Measurements from ENCODE around the gene KCTD17.

The KCTD17 gene

GRCh38 chr22:37019309-37020191, 32.0 kb upstream of the KCTD17 start, which contains the start of the genes MPST and TST:
Gene MPST (plus strand): TSS chr22:37019742. CDS start chr22:37019837, 95 bp downstream.
Gene TST (minus strand): TSS chr22:37019447. CDS start chr22:37018732, 715 bp downstream.
- H3K27ac ChIP-seq = peak within 1 kb of the TSS; percentile 71
- DNase-seq (ENCODE audit: low read depth, low spot score) = no peak

DNA sequence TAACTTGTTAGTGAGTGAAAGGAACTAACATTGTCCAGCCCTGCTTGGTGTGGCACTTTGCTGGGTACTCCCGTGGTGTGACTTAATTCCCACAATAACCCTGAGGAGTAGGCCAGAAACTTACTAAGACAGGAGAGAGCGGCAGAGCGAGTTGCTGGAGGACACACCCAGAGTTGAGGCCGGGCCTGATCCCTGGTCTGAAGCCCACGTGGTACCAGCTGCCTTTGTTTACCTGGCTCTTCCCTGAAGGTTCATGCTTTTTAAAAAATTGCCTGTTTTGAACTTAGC, 31.4 kb upstream of the KCTD17 start:
- no peak for DNase-seq (ENCODE audit: low read depth, low spot score)
- H3K27ac ChIP-seq = peak overlapping the region; percentile 71

GRCh38 chr22:37021041-37021440, 30.5 kb upstream of the KCTD17 start:
- no peak overlapping the region for H3K27ac ChIP-seq
- no peak for DNase-seq (ENCODE audit: low read depth, low spot score)

DNA sequence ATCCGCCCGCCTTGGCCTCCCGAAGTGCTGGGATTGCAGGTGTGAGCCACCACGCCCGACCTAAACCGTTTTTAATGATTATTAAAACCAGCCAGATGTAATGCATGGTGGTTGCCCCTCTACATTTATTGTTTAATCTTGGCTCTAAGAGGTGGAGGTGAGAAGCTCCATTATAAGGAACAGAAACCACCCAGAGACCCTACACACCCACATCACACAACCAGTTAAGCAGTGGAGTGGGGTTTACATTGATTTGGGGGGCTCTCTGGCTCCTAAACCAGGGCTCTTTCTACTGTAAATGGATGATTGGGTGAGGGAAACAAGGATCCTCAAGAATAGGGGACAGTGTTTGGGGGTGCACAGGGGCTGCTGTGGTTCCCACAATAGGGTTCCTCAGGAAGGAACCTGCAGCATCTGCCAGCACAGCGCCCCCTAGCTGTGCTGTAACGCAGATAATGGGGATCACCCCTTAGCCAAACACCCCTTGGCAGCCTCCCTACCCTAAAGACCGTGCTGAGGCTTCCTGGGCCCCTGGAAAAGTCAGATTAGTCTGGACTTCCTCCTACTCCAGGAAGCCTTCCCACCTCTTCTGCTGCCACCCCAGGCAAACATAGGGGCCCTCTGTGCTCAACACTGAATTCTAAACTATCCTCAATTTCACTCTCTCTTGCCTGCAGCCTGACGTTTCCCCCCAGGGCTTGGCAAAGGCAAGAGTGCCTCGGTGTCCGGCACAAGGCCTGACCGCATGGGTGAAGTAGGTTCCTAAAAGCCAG, 29.6 kb upstream of the KCTD17 start:
- no peak overlapping the region for H3K27ac ChIP-seq
- no peak for DNase-seq (ENCODE audit: low read depth, low spot score)

DNA sequence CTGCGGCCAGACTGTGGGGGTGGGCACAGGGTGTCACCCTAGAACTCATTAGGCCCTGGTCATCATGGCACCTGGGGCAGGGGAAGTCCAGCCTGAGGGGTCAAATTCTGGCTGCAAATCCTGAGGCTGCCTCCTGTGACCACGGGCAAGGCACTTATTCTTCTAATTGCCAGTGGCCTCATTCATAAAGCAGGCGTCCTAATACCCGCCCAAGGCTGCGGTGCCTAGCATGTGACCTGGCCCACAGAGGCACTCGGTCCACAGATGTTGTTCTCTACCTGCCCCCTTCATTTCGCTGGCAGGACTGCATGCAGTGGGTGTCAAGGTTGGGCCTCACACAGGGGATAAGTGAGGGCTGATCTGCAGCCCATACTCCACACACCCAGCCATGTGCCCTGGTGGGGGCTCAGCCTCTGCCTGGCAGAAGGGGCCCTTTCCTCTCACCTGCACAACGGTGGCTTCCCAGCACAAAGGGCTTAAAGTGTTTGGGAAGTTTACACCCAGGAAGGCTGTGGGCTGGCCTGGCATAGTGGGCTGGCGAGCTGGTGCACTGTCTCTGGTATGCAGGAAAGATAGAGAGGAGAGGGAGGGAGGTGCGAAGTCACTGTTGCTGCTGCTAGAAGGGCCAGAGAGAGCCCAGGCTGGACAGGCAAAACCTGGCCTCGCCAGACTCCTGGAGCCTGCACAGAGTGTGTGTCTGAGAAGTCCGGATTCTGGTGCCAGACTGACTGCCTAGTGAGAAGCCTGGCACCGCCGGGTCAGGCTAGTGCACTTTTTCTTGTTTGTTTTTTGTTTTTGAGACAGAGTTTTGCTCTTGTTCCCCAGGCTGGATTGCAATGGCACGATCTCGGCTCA, 28.8 kb upstream of the KCTD17 start:
- no peak for DNase-seq (ENCODE audit: low read depth, low spot score)
- no peak overlapping the region for H3K27ac ChIP-seq

GRCh38 chr22:37023743-37024338, 27.7 kb upstream of the KCTD17 start:
- DNase-seq (ENCODE audit: low read depth, low spot score) = no peak
- H3K27ac ChIP-seq = no peak overlapping the region

- DNase-seq (ENCODE audit: low read depth, low spot score) = no peak
- no peak overlapping the region for H3K27ac ChIP-seq
Measured at GRCh38 chr22:37024339-37025157, 27.0 kb upstream of the KCTD17 start.

DNA sequence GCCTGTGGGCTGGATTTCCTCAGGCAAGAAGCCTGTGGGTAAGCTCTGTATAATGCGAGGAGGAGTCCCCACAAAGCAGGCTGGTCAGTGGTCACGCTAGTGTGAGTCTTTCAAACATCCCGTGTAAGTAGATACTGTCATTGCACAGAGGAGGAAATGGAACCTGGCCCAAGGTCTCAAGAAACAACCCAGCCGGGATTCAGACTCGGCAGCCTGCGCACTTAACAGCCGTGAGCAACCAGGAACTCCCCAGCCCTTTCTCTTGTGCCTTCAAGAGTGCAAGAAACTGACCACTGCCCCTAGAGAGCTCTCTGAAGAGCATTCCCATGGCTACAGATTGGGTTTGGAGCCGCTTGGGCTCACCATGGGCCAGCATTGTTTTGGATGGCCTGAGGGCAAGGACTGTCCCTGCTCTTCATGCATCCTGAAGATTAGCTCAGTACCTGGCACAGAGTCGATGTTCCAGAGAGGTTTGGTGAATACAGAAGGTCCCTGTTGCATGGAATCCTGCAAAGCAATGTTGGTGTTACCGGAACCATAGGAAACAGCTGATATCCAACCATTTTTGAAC, 26.0 kb upstream of the KCTD17 start:
- H3K27ac ChIP-seq = no peak overlapping the region
- DNase-seq (ENCODE audit: low read depth, low spot score) = no peak

GRCh38 chr22:37026325-37026724, 25.2 kb upstream of the KCTD17 start:
- no peak overlapping the region for H3K27ac ChIP-seq
- DNase-seq (ENCODE audit: low read depth, low spot score) = no peak

- no peak overlapping the region for H3K27ac ChIP-seq
- DNase-seq (ENCODE audit: low read depth, low spot score) = no peak
Measured at GRCh38 chr22:37027556-37027955, 24.0 kb upstream of the KCTD17 start.

DNA sequence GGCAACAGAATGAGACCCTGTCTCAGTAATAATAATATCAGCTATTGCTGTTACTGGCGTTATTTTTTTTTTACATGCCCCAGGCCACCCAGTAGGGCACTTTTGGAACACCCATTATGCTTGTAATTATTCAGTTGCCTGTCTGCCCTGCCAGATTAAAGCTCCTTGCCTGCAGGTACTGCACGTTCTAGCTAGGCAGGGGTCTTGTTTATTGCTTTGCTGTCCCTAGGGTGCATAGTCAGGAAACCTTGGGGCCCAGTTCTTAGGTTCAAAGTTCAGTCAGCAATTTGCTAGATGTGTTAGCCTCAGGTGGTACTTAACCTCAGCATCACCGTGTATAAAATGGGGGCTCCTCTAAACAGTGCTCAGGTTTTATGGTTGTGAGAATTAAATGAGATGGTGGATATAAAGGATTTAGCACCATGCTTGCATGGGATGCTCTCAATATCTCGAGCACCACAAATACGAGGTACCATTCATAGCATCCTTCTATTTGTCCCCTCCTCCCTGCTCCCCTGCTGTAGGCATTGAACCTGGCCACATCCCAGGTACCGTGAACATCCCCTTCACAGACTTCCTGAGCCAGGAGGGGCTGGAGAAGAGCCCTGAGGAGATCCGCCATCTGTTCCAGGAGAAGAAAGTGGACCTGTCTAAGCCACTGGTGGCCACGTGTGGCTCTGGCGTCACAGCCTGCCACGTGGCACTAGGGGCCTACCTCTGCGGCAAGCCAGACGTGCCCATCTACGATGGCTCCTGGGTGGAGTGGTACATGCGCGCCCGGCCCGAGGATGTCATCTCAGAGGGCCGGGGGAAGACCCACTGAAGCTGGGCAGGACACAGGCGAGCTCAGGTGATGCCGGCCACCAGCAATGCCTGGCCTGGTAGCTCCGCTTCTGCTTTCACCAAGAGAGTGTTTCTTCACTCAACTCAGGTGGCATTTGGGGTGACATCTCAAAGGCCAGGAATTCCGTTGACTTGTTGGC, 22.6 kb upstream of the KCTD17 start:
- no peak overlapping the region for H3K27ac ChIP-seq
- no peak for DNase-seq (ENCODE audit: low read depth, low spot score)

- DNase-seq (ENCODE audit: low read depth, low spot score) = no peak
- no peak overlapping the region for H3K27ac ChIP-seq
Measured at GRCh38 chr22:37030560-37031281, 20.8 kb upstream of the KCTD17 start.

DNA sequence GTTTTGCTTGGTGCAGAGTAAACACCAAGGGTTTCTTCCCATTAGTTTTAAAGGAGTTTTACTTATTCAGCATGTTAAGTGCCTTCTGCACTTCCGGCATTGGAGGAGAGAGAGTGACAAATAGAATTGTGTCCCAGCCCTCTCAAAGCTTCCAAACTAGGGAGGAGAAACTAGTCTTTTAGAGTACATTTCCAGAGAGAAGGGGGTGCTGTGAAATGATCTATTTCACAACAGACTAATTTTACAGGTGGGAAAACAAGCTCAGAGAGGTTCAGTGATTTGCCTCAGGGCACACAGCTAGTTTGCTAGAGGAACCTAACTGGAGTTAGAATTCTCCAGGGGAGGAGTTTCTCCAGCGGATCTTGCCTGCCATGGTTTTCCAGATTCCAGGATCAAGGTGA, 19.4 kb upstream of the KCTD17 start:
- no peak for DNase-seq (ENCODE audit: low read depth, low spot score)
- peak overlapping the region; percentile 95 for H3K27ac ChIP-seq

- peak overlapping the region; percentile 95 for H3K27ac ChIP-seq
- DNase-seq (ENCODE audit: low read depth, low spot score) = peak; percentile 73
Measured at GRCh38 chr22:37032535-37033460, 18.7 kb upstream of the KCTD17 start.

DNA sequence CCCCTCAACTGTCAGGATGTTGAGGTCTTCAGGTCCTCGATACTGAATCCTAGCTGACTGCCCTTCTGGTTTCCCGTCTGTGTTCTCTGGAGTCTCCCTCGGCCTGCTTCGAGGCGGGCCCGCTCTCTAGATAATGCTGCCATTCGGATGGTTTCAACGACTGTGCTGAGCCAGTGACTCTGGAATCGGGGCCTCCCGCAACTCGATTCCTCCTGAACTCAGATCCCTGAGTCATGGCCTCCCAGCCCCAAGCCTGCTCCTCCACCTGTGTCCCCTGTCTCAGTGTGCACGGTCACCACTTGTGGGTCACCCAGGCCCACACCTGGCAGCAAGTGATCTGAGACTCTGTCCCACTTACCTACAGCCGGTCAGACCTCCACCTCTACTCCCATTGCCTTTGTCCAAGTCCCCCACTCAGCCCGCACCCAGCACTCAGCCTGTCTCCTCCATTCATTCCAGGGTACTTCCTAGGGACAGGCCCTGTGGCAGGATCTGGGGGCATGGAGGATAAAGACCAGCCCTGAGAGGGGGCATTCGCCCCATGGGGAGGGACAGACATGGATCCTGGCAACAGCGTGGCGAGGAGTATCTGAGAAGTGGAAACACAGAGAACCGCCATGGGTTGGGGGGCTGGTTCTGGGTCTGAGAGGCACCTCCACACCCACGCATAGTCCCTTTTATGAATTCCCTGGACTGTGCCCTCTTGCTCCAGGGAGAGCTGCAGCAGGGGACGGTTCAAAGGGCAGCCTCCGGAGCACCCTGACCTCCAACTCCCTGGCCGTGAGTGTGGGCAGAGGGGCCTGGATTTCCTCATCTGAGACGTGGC, 17.7 kb upstream of the KCTD17 start:
- DNase-seq (ENCODE audit: low read depth, low spot score) = no peak
- H3K27ac ChIP-seq = peak overlapping the region; percentile 95
